ENCODE results near the gene OR6X1. TPM values are rescaled to one million over a fixed set of nuclear protein-coding genes. Genes with fewer than 3 reads are reported as not detected.

OR6X1 gene
- total RNA-seq, result not detected in 2 replicates

GRCh38 chr11:123754101-123754568, at the start of gene OR6X1:
TSS of gene OR6X1 (minus strand) at chr11:123754518. CDS start at chr11:123754518, 0 bp downstream.

GRCh38 chr11:123741159-123742030, 12.9 kb downstream of the OR6X1 start, which contains the start of gene ZNF202:
TSS of gene ZNF202 (minus strand) at chr11:123741660. CDS start at chr11:123730888, 10,772 bp downstream.

Other genes with a start within 250 kb of the OR6X1 start
- gene SCN3B, start 99.9 kb downstream of the OR6X1 start, total RNA-seq, result under 0.01 and 0.25 TPM in 2 replicates
- 3.6 and 8.1 TPM in 2 replicates for gene ZNF202, start 12.9 kb downstream of the OR6X1 start, total RNA-seq
- gene OR6M1, start 51.8 kb upstream of the OR6X1 start, total RNA-seq, result not detected in 2 replicates
- gene TMEM225, start 131.2 kb upstream of the OR6X1 start, total RNA-seq, result not detected in 2 replicates
- not detected in 2 replicates for gene OR8D4, start 147.6 kb upstream of the OR6X1 start, total RNA-seq
- gene OR4D5, start 185.1 kb upstream of the OR6X1 start, total RNA-seq, result not detected in 2 replicates
- gene OR6T1, start 189.3 kb upstream of the OR6X1 start, total RNA-seq, result not detected in 2 replicates
- not detected in 2 replicates for gene OR10S1, start 223.3 kb upstream of the OR6X1 start, total RNA-seq
- not detected in 2 replicates for gene OR10G6, start 240.6 kb upstream of the OR6X1 start, total RNA-seq